Measurements from ENCODE around the gene CEP164.
"Not testable (repeated sequence)": the region's sequence is repeated elsewhere in the genome, so short reads cannot be mapped to it uniquely, and the experiment has no call there.

The CEP164 gene

DNA sequence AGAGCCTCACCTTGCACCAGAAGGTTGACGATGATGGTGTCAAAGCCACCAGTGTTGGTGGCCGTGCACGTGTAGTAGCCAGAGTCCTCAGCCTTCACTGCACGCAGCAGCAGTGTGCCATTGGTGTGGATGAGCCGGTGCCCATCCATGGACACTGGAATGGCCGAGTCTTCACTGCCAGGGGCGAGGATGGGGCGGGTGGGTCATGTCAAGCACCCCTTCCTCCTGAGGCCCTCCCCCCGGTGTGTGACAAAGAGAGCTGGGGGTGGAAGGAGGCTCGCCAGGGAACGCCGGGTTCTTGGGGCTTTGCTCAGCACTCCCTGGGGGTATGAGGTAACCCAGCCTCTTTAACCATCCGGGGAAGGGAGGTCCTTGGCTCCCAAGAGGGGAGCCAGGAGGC is 111.6 kb downstream of the CEP164 start:
- DNase-seq (ENCODE audit: low read depth in 2 of 2): no peak

GRCh38 chr11:117440258-117440657 is 112.6 kb downstream of the CEP164 start:
- no peak for DNase-seq (ENCODE audit: low read depth in 2 of 2)

DNA sequence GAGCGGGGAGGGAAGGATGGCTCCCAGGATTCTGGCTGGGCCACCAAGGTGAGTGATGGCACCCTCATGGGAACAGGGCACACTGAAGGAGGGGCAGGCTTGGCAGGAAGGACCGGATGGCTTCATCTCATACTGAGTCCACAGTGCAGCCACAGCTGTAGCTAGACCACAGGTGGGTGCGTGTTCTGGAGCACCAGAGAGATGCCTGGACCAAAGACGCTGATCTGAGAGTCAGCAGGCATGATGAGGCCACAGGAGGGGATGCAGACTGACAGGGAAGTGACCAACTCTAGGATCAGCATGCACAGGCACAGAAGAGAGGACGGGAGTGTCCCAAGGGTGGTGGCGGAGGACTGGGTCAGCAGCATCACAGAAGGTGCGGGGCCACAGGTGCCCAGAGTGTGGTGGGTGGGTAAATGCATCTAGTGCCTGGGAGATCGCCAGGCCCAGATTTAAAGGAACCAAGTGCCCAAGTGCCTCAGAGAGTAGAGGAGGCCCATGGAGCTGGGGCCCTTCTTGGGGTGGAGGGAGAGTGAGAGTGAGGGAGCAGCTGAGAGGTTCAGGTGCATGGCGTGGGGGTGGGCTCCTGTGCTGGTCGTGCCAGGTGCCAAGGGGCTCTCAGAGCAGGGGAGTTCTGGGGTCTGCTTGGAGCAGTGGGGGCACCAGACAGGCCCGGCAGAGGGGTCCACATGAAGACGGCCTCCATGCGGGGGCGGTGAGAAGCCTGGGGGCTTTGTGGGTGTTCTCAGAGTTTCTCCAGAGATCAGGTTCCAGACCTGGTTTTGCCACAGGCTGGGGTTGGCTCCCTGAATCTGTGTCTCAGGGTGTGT is 113.7 kb downstream of the CEP164 start:
- no peak for DNase-seq (ENCODE audit: low read depth in 2 of 2)

- DNase-seq (ENCODE audit: low read depth in 2 of 2): no peak
Measured at GRCh38 chr11:117442049-117442868, 114.6 kb downstream of the CEP164 start.

- no peak for DNase-seq (ENCODE audit: low read depth in 2 of 2)
Measured at GRCh38 chr11:117442869-117443239, 115.2 kb downstream of the CEP164 start.

DNA sequence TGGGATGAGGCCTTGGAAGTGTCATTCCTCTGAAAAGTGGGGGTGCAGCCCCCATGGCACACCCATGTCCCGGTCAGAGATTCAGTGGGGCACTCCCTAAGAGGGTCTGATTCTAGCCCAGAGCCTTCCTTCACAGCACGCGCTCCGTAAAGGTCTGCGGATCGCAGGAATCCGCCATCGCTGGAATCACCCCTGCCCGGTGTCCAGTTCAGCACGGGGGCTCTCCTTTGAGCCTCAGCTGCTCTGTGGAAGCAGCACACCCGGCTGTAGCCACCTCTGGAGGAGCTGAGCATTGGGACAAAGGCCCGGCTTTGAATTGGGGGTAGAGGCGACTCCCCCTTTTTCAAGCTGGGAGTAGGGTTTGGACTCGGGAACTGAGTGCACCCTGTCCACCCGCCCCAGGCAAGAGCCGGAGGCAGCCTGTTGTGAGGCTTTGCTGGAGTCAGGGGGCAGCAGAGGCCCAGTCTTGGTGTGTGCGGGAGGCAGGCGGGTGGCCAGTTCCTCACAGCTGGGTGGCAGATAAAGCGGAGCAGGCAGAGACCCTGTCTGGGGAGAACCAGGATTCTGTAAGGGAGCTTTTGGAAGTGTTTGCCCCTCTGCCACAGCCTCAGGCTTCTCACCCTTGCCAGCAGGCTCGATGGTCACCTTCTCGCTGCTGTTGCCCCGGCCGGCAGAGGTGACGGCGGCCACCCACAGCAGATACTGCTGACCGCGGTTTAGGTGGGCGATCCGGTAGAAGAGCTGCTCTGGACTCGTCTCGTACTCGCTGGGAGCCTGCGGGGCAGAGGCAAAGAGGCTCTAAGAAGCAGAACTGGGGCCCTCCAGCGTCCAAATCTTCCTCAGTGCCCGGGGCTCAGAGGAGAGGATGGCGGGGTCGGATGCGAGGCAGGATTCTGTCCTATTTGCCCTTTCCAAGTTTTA is 115.9 kb downstream of the CEP164 start:
- DNase-seq (ENCODE audit: low read depth in 2 of 2): no peak

- DNase-seq (ENCODE audit: low read depth in 2 of 2): no peak
Measured at GRCh38 chr11:117444256-117444655, 116.6 kb downstream of the CEP164 start.

- DNase-seq (ENCODE audit: low read depth in 2 of 2): no peak
Measured at GRCh38 chr11:117444711-117445658, 117.3 kb downstream of the CEP164 start.

- no peak for DNase-seq (ENCODE audit: low read depth in 2 of 2)
Measured at GRCh38 chr11:117449111-117449693, 121.5 kb downstream of the CEP164 start.

- DNase-seq (ENCODE audit: low read depth in 2 of 2): no peak
Measured at GRCh38 chr11:117453886-117454563, 126.4 kb downstream of the CEP164 start.

- no peak for DNase-seq (ENCODE audit: low read depth in 2 of 2)
Measured at GRCh38 chr11:117454564-117454917, 126.9 kb downstream of the CEP164 start.

GRCh38 chr11:117456027-117456720 is 128.5 kb downstream of the CEP164 start:
- DNase-seq (ENCODE audit: low read depth in 2 of 2): no peak

- DNase-seq (ENCODE audit: low read depth in 2 of 2): not testable (repeated sequence)
Measured at GRCh38 chr11:117456721-117457029, 129.0 kb downstream of the CEP164 start.

- no peak for DNase-seq (ENCODE audit: low read depth in 2 of 2)
Measured at GRCh38 chr11:117457031-117457785, 129.6 kb downstream of the CEP164 start.

- DNase-seq (ENCODE audit: low read depth in 2 of 2): no peak
Measured at GRCh38 chr11:117457835-117458234, 130.2 kb downstream of the CEP164 start.

DNA sequence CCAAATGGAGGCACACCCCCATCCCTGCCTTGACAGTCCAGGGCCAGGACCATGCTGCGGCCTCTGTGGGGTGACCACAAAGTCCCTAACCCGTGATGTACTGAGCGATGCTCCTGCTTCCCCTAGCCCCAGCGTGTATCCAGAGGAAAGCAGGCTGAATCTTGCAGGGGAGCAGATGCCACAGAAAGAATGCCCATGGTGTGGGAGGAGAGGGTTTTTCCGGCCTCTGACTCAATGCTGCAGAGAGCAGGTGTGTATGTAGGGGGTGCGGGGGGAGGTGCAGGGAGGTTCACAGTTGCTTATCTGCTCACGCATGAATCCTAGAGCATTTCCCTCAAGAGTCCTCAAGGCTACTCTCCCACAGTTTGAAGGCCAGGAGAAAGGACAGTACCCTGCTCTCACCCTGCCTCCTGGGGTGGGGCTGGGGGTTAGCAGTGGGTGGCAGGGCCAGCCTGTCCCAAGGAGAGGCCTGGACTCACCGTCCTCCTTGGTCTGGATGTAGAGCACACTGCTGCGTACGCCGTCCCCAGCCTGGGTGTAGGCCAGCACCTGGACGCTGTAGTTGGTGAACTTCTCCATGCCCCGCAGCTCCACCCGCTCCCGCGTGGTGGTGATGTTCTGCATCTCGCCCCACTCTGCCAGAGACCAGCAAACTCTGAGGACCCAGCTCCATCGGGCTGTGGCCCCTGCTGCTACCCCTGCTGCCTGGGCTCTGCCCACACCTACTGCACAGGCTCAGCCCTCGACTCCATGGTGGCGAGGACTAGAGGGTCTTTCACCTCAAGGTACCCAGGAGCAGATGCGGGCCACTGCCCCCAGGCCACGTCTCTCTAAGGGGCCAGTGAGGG is 130.8 kb downstream of the CEP164 start:
- DNase-seq (ENCODE audit: low read depth in 2 of 2): no peak

GRCh38 chr11:117459123-117459978 is 131.7 kb downstream of the CEP164 start:
- DNase-seq (ENCODE audit: low read depth in 2 of 2): no peak

Data from stimulated activated CD4-positive, alpha-beta T cell treated with anti-CD3 and anti-CD28 coated beads, Interleukin-1b, Interleukin-23, amount 100 ng/mL, for 1 hour (primary cell).